Measurements from ENCODE around the gene CLN3.

DNA sequence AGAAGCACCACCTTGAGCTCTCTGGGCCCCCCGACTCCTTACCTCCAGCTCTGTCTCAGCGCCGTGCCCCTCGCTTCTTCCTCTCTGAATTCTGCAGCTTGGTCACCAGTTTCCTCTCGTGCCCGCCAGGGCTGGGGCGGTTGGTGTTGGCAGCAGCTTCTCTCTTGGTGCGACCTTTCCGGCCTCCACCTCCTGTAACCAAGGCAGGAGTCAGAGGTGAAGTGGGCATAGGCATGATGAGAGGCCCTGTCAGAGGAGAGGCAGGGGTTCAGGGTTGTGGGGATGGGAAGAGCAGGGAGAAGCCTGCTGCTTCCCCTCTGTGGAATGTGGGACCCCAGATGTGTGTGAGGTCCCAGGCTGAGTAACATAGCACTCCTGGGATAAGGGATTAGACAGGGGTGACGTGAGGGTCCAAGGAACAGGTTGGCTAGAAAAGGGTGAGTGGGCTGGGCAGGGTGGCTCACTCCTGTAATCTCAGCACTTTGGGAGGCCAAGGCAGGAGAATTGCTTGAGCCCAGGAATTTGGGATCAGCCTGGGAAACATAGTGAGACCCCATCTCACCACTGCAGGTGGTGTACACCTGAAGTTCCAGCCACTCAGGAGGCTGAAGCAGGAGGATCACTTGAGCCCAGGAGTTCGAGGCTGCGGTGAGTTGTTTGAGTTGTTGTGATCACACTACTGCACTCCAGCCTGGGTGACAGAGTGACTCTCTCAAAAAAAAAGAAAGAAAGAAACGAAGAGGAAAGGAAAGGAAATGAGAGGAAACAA is 46.3 kb upstream of the CLN3 start:
- TF ChIP-seq EZH2 (IDR thresholded peaks at IDR 0.05): no peak
- no peak for TF ChIP-seq CTCF (IDR thresholded peaks at IDR 0.05)

Data from neural progenitor cell (in vitro differentiated cells).